CD4-positive, alpha-beta T cell treated with Interleukin-10 for 1 hour (primary cell): ENCODE results near the gene LRRC3C.
"Not testable (repeated sequence)": the region's sequence is repeated elsewhere in the genome, so short reads cannot be mapped to it uniquely, and the experiment has no call there.

Experiments used
- DNase-seq: peaks from one replicate; pipeline ENCODE4 v3.0.0-alpha.2; 2020

The LRRC3C gene

GRCh38 chr17:39925282-39926134 is 2.0 kb upstream of the LRRC3C start:
- DNase-seq: no peak

GRCh38 chr17:39926135-39926587 is 1.4 kb upstream of the LRRC3C start:
- DNase-seq: no peak

GRCh38 chr17:39926588-39927100 is 888 bp upstream of the LRRC3C start:
- DNase-seq: peak; percentile 76

- no peak for DNase-seq
Measured at GRCh38 chr17:39927929-39928857, 661 bp downstream of the LRRC3C start.

GRCh38 chr17:39928858-39929645 is 1.5 kb downstream of the LRRC3C start:
- no peak for DNase-seq

GRCh38 chr17:39929646-39930407 is 2.3 kb downstream of the LRRC3C start:
- no peak for DNase-seq

- DNase-seq: no peak
Measured at GRCh38 chr17:39933912-39934311, 6.4 kb downstream of the LRRC3C start.

- no peak for DNase-seq
Measured at GRCh38 chr17:39934324-39934723, 6.8 kb downstream of the LRRC3C start.

GRCh38 chr17:39935909-39936308 is 8.4 kb downstream of the LRRC3C start:
- DNase-seq: no peak

- DNase-seq: no peak
Measured at GRCh38 chr17:39937447-39937846, 9.9 kb downstream of the LRRC3C start.

- no peak for DNase-seq
Measured at GRCh38 chr17:39938140-39938869, 10.8 kb downstream of the LRRC3C start.

- no peak for DNase-seq
Measured at GRCh38 chr17:39939106-39939505, 11.6 kb downstream of the LRRC3C start.

GRCh38 chr17:39939588-39940419 is 12.3 kb downstream of the LRRC3C start:
- peak; percentile 39 for DNase-seq

GRCh38 chr17:39943702-39944392 is 16.3 kb downstream of the LRRC3C start:
- DNase-seq: no peak

- DNase-seq: no peak
Measured at GRCh38 chr17:39944393-39944711, 16.8 kb downstream of the LRRC3C start.

- no peak for DNase-seq
Measured at GRCh38 chr17:39946551-39947330, 19.2 kb downstream of the LRRC3C start.

GRCh38 chr17:39948489-39948828 is 20.9 kb downstream of the LRRC3C start:
- DNase-seq: not testable (repeated sequence)

- no peak for DNase-seq
Measured at GRCh38 chr17:39949028-39949427, 21.5 kb downstream of the LRRC3C start.

- no peak for DNase-seq
Measured at GRCh38 chr17:39950871-39951348, 23.4 kb downstream of the LRRC3C start.
